Left kidney (tissue), 8 donors: ENCODE measurements around the gene SP140. TPM values are rescaled to one million over a fixed set of nuclear protein-coding genes. Genes with fewer than 3 reads are reported as not detected.
"Not testable (repeated sequence)": the region's sequence is repeated elsewhere in the genome, so short reads cannot be mapped to it uniquely, and the experiment has no call there.

Experiments used
- DNase-seq: peaks from one replicate; pipeline ENCODE4 v3.0.0-alpha.2; 2013
- long read RNA-seq, 8 donors: transcript quantifications; one replicate each; lab custom pipeline, GENCODE V29; 2026
- polyA plus RNA-seq: library from polyadenylated mRNA; unstranded; fragments of 120-200 nt; gene quantifications from one replicate; pipeline ENCODE4 v1.2.1, GENCODE V29; 2013; ENCODE audit not compliant: insufficient read length

SP140 gene
- 1.3 TPM for polyA plus RNA-seq
- long read RNA-seq, donor 1, result 0 reads
- long read RNA-seq, donor 2, result 0 reads
- long read RNA-seq, donor 3, result 0 reads
- long read RNA-seq, donor 4, result 0 reads
- long read RNA-seq, donor 5, result 0 reads
- long read RNA-seq, donor 6, result 0 reads
- long read RNA-seq, donor 7, result 0 reads
- long read RNA-seq, donor 8, result 0 reads

DNA sequence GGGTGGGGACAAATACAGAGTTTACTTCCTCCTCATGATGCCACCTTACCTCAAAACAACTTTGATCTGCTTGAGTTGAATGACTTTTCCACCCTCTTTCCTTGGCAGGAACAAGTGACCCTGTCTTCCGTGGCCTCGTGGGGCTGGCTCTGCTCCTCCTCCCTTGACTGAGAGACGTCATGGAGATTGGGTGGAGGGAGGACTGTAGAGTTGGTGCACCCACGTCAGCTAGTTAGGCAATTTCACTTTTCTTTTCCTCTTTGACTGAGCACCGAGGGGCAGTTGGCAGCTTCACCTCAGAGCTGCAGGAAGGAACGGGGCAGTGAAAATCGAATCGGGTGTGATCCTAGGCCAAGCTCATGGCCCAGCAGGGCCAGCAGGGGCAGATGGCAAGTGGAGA lies at the start of gene SP140:
TSS of gene SP140 (plus strand) at position 251 of the 400 bp plus-strand sequence. CDS start at position 360, 109 bp downstream.
- DNase-seq, result no peak

- no peak for DNase-seq
Measured at GRCh38 chr2:230176996-230177395, 48.5 kb upstream of the SP140 start.

GRCh38 chr2:230178546-230179485 lies 46.7 kb upstream of the SP140 start:
- no peak for DNase-seq

DNA sequence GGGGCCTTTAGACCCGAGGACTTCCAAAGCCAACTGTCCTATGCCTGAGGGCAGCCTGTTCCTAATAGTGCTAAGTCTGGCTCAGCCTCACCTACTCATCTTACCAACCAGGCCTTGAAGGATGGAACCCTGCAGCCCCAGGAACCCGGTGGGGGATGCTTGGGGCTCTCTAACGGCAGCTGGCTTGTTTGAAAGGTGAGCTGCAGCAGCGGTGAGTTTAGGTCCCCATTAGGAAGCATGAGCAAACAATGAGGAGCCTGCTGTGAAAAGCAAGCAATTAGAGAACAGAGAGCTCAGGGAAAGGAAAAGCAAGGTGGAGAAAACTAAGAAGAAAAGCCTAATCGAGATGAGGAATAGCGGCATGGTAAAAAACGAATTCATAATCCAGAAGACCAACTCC lies 45.6 kb upstream of the SP140 start:
- no peak for DNase-seq

- DNase-seq, result no peak
Measured at GRCh38 chr2:230181195-230181594, 44.3 kb upstream of the SP140 start.

GRCh38 chr2:230184727-230185578 lies 40.6 kb upstream of the SP140 start:
- no peak for DNase-seq

DNA sequence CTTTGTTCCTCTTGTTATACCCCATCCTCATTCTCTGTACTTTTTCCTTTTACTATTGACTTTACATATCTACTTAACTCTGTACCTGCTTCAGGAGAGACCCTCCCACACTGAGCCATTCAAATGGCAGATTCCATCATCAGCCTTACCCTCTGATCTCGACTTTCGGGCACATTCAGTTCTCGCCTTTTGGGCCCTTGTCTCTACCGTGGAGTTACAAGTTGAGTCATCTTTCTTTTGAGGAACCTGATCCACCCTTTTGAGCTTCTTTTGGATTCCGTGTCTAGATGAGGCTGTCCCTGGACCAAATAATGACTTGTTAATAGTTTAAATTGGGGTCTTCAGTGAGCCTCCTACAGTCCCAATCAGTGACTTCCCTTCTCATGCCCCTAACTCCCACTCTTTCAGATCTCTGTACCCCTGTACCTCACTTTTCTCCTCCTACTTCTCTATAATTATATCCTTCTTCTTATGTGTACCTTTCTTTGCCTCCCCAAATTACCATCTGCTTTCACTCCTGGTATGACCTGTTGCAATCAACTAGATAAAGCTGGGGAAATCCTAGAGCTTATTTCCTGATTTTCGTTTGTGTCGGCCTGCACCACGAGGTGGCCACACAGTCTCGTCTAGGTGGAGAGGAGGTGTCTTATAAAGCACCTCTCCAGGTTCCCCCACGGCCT lies 23.0 kb upstream of the SP140 start:
- DNase-seq, result no peak

- no peak for DNase-seq
Measured at GRCh38 chr2:230203110-230203676, 22.3 kb upstream of the SP140 start.

DNA sequence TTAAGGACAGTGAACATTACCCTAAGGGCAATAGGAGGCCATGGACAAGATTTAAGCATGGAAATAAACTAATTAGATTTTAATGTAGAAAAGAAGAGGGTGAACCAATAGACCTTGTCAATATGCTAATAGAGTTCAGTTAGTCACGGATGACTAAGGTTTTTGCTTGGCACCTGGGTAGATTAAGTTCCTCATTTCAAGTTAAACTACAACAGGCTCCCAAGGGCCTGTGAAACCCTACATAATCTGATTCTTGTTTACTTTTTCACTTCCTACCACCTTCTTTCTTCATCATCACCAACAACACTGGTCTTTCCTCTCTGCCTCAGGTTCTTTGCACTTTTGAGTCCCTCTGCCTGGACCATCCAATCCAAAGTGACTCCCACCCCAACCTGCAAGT lies 20.5 kb upstream of the SP140 start:
- peak; percentile 7 for DNase-seq

DNA sequence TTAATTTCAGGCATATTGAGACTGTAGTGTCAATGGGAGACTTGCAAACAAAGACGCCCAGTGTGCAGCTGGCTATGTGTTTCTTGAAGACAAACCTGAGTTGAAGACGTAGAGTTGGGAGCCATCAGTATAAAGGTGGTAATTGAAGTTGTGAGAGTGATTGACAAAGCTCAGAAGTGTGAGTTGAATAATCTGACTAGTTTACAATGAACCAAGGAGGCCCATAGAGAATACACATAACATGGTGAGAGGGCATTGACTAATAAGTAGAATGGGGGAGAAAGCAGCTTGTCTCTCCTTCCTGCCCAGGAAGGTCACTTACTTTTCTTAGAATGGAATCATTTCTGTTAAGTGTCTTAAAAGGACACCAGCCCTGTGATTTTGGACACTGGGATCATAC lies 19.8 kb upstream of the SP140 start:
- DNase-seq, result no peak

DNA sequence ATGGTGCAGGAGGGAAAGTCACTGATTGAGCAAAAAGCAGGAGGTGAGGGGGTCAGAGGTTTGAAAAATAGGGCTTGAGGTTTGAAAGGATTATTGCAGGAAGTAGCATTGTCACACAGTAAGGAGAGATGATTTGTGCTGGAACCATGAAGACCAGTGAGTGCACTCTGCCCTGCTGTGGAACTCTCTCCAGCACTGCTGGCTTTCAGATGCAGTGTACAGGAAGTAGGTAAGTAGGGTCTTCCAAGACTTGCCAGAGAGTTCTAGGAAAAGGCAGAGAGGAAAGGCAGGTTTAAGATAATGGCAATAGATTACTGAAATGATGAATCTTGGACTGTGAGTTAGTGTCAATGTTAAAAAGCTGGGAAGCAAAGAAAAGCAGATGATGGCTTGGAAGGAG lies 17.0 kb upstream of the SP140 start:
- no peak for DNase-seq

DNA sequence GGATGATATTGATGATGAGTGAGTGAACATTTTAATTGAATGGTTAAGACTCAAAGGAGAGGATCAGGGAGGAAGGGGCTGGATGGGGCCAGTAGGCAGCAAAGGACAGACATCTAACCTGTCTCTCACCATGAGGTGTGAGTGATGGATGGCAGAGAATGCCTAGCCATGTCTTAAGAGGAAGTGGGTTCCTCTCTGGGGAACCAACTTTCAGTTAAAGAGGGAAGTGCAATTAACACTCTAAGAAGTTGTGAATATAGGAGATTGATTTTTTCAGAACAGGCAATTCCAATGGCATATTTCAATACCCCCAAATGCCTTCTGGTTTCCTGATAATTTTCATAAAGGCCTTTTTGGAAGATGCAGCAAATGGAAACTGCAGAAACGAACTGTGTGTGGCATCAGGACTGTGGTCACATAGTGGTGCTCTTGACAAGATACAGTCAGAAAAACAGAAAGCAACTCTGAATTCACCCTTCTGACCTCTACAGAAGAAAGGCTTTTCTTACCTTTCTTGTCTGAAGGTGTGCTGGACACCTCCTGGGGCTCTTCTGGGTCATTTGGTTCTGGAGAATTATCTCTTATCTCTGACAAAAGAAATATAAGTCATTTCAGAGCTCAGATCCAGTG lies 16.0 kb upstream of the SP140 start:
- DNase-seq, result no peak

DNA sequence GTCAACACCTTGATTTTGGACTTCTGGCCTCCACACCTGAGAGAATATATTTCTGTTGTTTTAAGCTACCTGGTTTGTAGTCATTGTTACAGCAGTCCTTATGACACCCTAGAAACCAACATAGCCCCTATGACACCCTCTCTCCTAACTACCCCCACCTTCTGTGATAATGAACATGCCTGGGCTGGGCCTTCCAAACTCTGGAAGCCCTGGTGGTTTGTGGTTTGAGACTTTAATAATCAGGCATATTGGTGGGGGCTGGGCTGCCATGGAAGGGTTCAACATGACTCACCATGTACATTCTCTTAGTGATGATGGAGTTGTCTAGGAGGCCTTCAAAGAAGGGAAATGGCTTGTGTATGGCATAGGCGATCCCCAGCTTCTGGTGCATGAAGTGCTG lies 9.0 kb upstream of the SP140 start:
- DNase-seq, result no peak

GRCh38 chr2:230217424-230217823 lies 8.1 kb upstream of the SP140 start:
- no peak for DNase-seq

GRCh38 chr2:230218421-230218820 lies 7.1 kb upstream of the SP140 start:
- no peak for DNase-seq

DNA sequence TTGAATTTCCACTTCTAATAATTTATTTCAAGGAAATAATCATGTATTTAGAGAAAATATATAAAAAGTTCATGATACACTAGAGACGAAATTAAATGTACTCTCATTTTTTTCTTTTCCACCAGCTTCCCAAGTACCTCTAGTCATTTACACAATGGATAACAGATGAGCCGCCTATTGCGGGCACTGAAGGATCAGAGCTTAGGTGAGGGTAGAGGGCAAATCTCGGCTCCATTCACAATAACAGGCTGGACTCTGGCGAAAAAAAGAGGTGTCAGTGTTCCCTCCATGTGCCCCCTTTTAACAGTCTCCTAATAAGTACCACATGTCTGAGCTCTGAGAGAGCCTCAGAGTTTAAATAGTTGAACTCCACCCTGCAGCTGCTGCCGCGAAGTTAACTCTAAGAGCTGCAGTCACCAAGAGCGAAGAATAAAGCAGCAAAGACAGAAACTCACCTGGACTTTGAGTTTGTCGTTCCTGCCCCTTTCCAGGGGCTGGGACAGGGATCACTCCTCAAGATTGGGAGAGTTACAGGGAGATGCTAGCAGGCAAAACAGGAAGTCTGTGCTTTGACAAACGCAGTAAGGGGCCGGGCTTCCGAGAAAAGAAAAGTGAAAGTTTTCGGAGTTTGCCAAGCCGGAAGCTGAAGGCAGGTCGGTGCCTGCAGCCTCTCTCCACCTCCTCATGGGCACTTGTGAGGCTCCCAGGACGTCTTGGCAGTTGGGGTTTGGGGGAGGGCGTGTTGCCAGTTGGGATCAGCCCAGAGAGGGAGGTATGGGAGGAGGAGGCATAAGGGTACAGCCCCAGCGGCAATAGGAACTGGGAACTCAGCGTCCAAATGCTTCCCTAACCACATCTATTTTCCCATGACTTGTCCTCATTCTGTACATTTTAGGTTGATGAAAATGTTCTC lies 5.9 kb upstream of the SP140 start, which contains the start of gene SP110:
TSS of gene SP110 (minus strand) at position 566 of the 913 bp plus-strand sequence. CDS start 3,057 bp downstream, outside the sequence.
- peak; percentile 79 for DNase-seq

DNA sequence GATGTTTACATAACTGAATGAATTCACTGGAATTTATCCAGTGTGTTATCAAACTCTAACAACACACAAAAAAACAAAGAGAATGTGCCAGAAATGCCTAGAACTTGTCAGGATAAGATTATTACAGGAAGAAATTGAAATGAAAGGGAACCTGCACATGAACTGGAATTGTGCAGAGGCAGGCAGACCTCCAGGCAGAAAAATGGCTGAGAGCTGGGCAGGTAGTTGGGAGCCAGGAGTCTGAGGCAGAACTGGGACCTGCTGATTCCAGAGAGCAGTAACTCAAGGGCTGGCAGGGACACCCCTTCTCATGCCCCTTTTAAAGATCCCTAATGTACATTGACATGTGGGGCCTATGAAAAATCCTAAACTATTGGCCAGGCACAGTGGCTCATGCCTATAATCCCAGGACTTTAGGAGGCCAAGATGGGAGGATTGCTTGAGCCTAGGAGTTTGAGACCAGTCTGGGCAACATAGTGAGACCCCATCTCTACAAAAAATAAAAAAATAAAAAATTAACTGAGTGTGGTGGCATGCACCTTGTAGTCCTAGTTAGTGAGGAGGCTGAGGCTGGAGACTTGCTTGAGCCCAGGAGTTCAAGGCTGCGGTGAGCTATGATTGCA lies 5.1 kb upstream of the SP140 start:
- no peak for DNase-seq

GRCh38 chr2:230221493-230221892 lies 4.0 kb upstream of the SP140 start:
- DNase-seq, result no peak

DNA sequence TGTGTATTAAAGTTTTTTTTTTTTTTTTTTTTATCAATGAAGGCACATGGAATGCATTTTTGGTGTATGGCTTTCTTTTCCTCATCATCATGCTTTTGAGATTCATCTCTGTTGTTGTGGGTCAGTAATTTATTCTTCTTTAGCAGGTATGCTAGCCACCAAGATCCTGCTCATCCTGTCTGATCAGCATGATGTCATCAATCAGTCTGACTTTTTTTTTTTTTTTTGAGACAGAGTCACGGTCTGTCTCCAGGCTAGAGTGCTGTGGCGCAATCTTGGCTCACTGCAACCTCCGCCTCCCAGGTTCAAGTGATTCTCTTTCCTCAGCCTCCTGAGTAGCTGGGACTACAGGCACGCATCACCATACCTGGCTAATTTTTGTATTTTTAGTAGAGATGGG lies 2.7 kb upstream of the SP140 start:
- not testable (repeated sequence) for DNase-seq
